Lung (tissue), 12 donors: Measurements from ENCODE around the gene PLEKHH3. TPM values are rescaled to one million over a fixed set of nuclear protein-coding genes. Genes with fewer than 3 reads are reported as not detected.

ENCODE experiments used
- ATAC-seq: fragments of 200-7000 bp; cut with Tn5 transposase; one replicate; pipeline ENCODE4 v1.9.1; 2020; ENCODE audit warnings: moderate number of reproducible peaks; ENCODE audit not compliant: insufficient read depth, low FRiP score
- DNase-seq, 3 donors: peaks; one replicate each; pipeline ENCODE4 v3.0.0-alpha.2; 2013 to 2017
- H3K27ac ChIP-seq, 2 donors: one replicate each; pipeline ENCODE4 v1.5.1; 2013; ENCODE audit warnings: mild to moderate bottlenecking in 2 of 2, moderate library complexity in 2 of 2, control low read depth in 1 of 2, inconsistent platforms in 1 of 2, low read depth in 1 of 2, low read length in 1 of 2
- H3K27me3 ChIP-seq, 3 donors: one replicate each; pipeline ENCODE4 v1.5.1; 2013; ENCODE audit warnings: low read length in 2 of 3; ENCODE audit not compliant: control insufficient read depth in 3 of 3, insufficient read depth in 3 of 3
- H3K36me3 ChIP-seq, 4 donors: one replicate each; pipeline ENCODE4 v1.5.1; 2013; ENCODE audit warnings: low read length in 4 of 4, mild to moderate bottlenecking in 1 of 4, moderate library complexity in 1 of 4; ENCODE audit not compliant: control insufficient read depth in 4 of 4, insufficient read depth in 4 of 4
- H3K4me1 ChIP-seq, 5 donors: one replicate each; pipeline ENCODE4 v1.5.1; 2013; ENCODE audit warnings: low read length in 5 of 5, mild to moderate bottlenecking in 2 of 5, moderate library complexity in 1 of 5; ENCODE audit not compliant: control insufficient read depth in 5 of 5, insufficient read depth in 5 of 5
- H3K4me3 ChIP-seq: one replicate; pipeline ENCODE4 v1.5.1; 2013; ENCODE audit warnings: mild to moderate bottlenecking, control low read depth, moderate library complexity
- H3K9ac ChIP-seq, 2 donors: one replicate each; pipeline ENCODE4 v1.5.1; 2013; ENCODE audit warnings: low read length in 2 of 2, control low read depth in 1 of 2; ENCODE audit not compliant: insufficient read depth in 1 of 2
- H3K9me3 ChIP-seq, 4 donors: one replicate each; pipeline ENCODE4 v1.5.1; 2013; ENCODE audit warnings: low read length in 3 of 4, mild to moderate bottlenecking in 1 of 4, moderate library complexity in 1 of 4; ENCODE audit not compliant: control insufficient read depth in 4 of 4, insufficient read depth in 3 of 4
- CTCF ChIP-seq: IDR thresholded peaks from 2 replicates; pipeline ENCODE4 v1.5.1; 2012; ENCODE audit warnings: mild to moderate bottlenecking; ENCODE audit errors: control extremely low read depth, extremely low read depth
- WGBS, 2 donors: extraction: QIAGEN DNeasy Blood & Tissue Kit; methylation state at CpG; one replicate each; pipeline ENCODE4 v1.1.7; 2013; 5-methylcytosine and 5-hydroxymethylcytosine counted together
- polyA plus RNA-seq, 2 donors: library from polyadenylated mRNA; stranded (reverse); fragments of 200-250 nt; gene quantifications; one replicate each; pipeline ENCODE4 v1.2.1, GENCODE V29; 2013
- total RNA-seq, 2 donors: library from RNA; depleted of rRNA in 1 of 2; stranded (reverse); fragments of >200 nt in 1 of 2; gene quantifications; one replicate each; pipeline ENCODE4 v1.2.1, GENCODE V29; 2014 to 2021
- donor health status: control.
- donor health status: control.
- donor health status: Bipolar disorder and iron deficiency.
- donor health status: healthy.
- donor health status: DM: yes; HTN: yes; CAD: no.

Gene PLEKHH3
- total and polyA plus RNA-seq, 4 donors, result 21.2 to 30.2 (median 22.9) TPM

- H3K4me1 ChIP-seq, result no peaks in the 10 kb centered on the region
- no peaks in the 10 kb centered on the region for H3K9me3 ChIP-seq
- no peak for TF ChIP-seq CTCF
- H3K9ac ChIP-seq, result no peak overlapping the region
- H3K27me3 ChIP-seq, result peaks cover 0 to 4% (median 0%) of the 10 kb centered on the region in 3 donors
- H3K27ac ChIP-seq, result no peak overlapping the region
- ATAC-seq (no peak), DNase-seq (no peak)
- H3K4me3 ChIP-seq, result no peak overlapping the region
- WGBS, 2 donors, result 80 to 93% methylated on average over 10 of the region's 10 CpGs
- H3K36me3 ChIP-seq, result peaks cover 16 to 55% (median 22%) of the 10 kb centered on the region in 4 donors
Observed at GRCh38 chr17:42700586-42701289, 23.9 kb upstream of the PLEKHH3 start.

GRCh38 chr17:42699415-42699740, 22.6 kb upstream of the PLEKHH3 start:
- DNase-seq (no peak), ATAC-seq (no peak)
- Histone ChIP-seq H3K9me3 (no peaks in the 10 kb centered on the region), H3K36me3 (peaks cover 9 to 43% (median 16%) of the 10 kb centered on the region in 4 donors), H3K27ac (peak overlapping the region in 1 of 2 donors; percentile 33), H3K27me3 (peaks cover 0 to 4% (median 0%) of the 10 kb centered on the region in 3 donors), H3K4me1 (no peaks in the 10 kb centered on the region), H3K9ac (no peak overlapping the region), H3K4me3 (no peak overlapping the region)
- WGBS, 2 donors, result 92 to 95% methylated on average over 4 of the region's 4 CpGs
- no peak for TF ChIP-seq CTCF

GRCh38 chr17:42698736-42699414, 22.1 kb upstream of the PLEKHH3 start:
- Histone ChIP-seq H3K4me3 (no peak overlapping the region), H3K9ac (no peak overlapping the region), H3K27ac (peak overlapping the region in 1 of 2 donors; percentile 33), H3K36me3 (peaks cover 9 to 41% (median 15%) of the 10 kb centered on the region in 4 donors), H3K9me3 (no peaks in the 10 kb centered on the region), H3K4me1 (no peaks in the 10 kb centered on the region), H3K27me3 (peaks cover 0 to 4% (median 0%) of the 10 kb centered on the region in 3 donors)
- ATAC-seq (peak; percentile 5), DNase-seq (no peak)
- 71 to 100% methylated on average over 2 of the region's 2 CpGs for WGBS, 2 donors
- TF ChIP-seq CTCF, result no peak
